HFF-Myc (cell line): ENCODE data around the gene CCDC148.
A peak's percentile ranks its signal among the peaks of the same experiment; 100 is the strongest.

Source experiments
- DNase-seq: peaks from one replicate; pipeline ENCODE4 v3.0.0-alpha.2; 2011; ENCODE audit warnings: low read depth; ENCODE audit errors: extremely low read depth
- H3K4me3 ChIP-seq: replicated peaks from 2 replicates; pipeline ENCODE4 v1.5.1; 2011; ENCODE audit warnings: low read depth, mild to moderate bottlenecking, control low read depth, low read length
- CTCF ChIP-seq: IDR thresholded peaks from 2 replicates; pipeline ENCODE4 v1.5.1; 2012; ENCODE audit warnings: mild to moderate bottlenecking, low read depth, low read length, control low read depth; ENCODE audit errors: missing control alignments

CCDC148 gene

GRCh38 chr2:158467248-158467647 is 10.7 kb upstream of the CCDC148 start:
- H3K4me3 ChIP-seq, result no peak overlapping the region
- no peak for TF ChIP-seq CTCF
- DNase-seq, result no peak

GRCh38 chr2:158464426-158465281 is 8.1 kb upstream of the CCDC148 start:
- H3K4me3 ChIP-seq, result no peak overlapping the region
- DNase-seq, result no peak
- TF ChIP-seq CTCF, result peak; percentile 46

- TF ChIP-seq CTCF, result no peak
- no peak for DNase-seq
- H3K4me3 ChIP-seq, result no peak overlapping the region
Observed at GRCh38 chr2:158463496-158464095, 7.0 kb upstream of the CCDC148 start.

GRCh38 chr2:158460632-158461297 is 4.2 kb upstream of the CCDC148 start:
- no peak overlapping the region for H3K4me3 ChIP-seq
- no peak for DNase-seq
- TF ChIP-seq CTCF, result no peak

- H3K4me3 ChIP-seq, result peak overlapping the region; percentile 78; the same call in 1 of the 2 replicates
- no peak for DNase-seq
- no peak for TF ChIP-seq CTCF
Observed at GRCh38 chr2:158459161-158460003, 2.8 kb upstream of the CCDC148 start.

- no peak for DNase-seq
- no peak for TF ChIP-seq CTCF
- peak overlapping the region; percentile 78 for H3K4me3 ChIP-seq
Observed at GRCh38 chr2:158458617-158458920, 2.0 kb upstream of the CCDC148 start.
